ENCODE results near the gene LONP2. TPM values are rescaled to one million over a fixed set of nuclear protein-coding genes. Genes with fewer than 3 reads are reported as not detected.

LONP2 gene
- total RNA-seq, 2 experiments from 2014 or later, result 77.2 to 81.0 TPM

- H3K4me3 Mint-ChIP-seq, result no peak overlapping the region
- H3K9me3 Mint-ChIP-seq, result no peaks in the 10 kb centered on the region
- no peak overlapping the region for H3K27ac Mint-ChIP-seq
- peaks cover 5% of the 10 kb centered on the region for H3K27me3 Mint-ChIP-seq
- H3K27ac ChIP-seq (ENCODE audit: low read depth in 1 of 2, low read length in 2 of 2), result no peak overlapping the region
- ATAC-seq (ENCODE audit: poor library complexity) (no peak), DNase-seq (no peak)
- peaks cover 0 to 3% of the 10 kb centered on the region in 2 experiments for H3K9me3 ChIP-seq (ENCODE audit: control insufficient read depth in 1 of 2, insufficient read depth in 1 of 2, low read length in 2 of 2)
- no peaks in the 10 kb centered on the region for H3K4me1 ChIP-seq (ENCODE audit: insufficient read depth, low read length)
- TF ChIP-seq CTCF (IDR thresholded peaks at IDR 0.05), result no peak
- intact Hi-C loops (cut with DNase I, micrococcal nuclease), result no loop called here
- H3K4me1 Mint-ChIP-seq (ENCODE audit: low read depth), result no peaks in the 10 kb centered on the region
- H3K36me3 ChIP-seq (ENCODE audit: insufficient read depth, low read length), result no peaks in the 10 kb centered on the region
- H3K4me3 ChIP-seq (ENCODE audit: low read length), result no peak overlapping the region
- ChIA-PET CTCF (no interaction called here), POLR2A (no interaction called here)
- H3K36me3 Mint-ChIP-seq (ENCODE audit: low read depth), result no peaks in the 10 kb centered on the region
- H3K27me3 ChIP-seq (ENCODE audit: control insufficient read depth in 1 of 2, insufficient read depth in 2 of 2, low read length in 2 of 2), result no peaks in the 10 kb centered on the region
Observed at GRCh38 chr16:48206594-48207242, 37.4 kb upstream of the LONP2 start.

DNA sequence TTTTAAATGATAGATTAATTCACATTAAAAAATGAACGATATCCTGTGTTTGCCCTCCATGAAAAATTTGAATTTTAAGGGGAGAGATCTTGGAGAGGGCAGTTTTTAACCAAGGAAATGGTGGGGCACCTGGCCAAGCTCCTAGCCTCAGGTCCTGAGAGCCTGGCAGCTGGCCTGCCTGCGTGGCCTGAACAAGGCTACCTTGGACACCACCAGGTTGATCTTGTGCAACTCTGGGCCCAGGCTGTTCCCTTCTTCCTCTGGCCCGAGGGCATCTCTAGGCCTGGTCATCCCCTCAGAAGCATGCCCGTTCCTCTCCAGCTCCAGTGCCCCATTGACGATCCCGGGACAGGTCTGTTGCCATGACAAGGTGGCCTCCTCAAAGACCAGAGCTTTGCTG lies 33.4 kb upstream of the LONP2 start:
- H3K27me3 ChIP-seq (ENCODE audit: control insufficient read depth in 1 of 2, insufficient read depth in 2 of 2, low read length in 2 of 2), result no peaks in the 10 kb centered on the region
- H3K4me3 ChIP-seq (ENCODE audit: low read length), result no peak overlapping the region
- no peak for TF ChIP-seq CTCF (IDR thresholded peaks at IDR 0.05)
- H3K27ac Mint-ChIP-seq, result no peak overlapping the region
- ATAC-seq (ENCODE audit: poor library complexity) (no peak), DNase-seq (no peak)
- intact Hi-C loops (cut with DNase I, micrococcal nuclease), result no loop called here
- no peaks in the 10 kb centered on the region for H3K9me3 ChIP-seq (ENCODE audit: control insufficient read depth in 1 of 2, insufficient read depth in 1 of 2, low read length in 2 of 2)
- ChIA-PET POLR2A (no interaction called here), CTCF (no interaction called here)
- H3K27me3 Mint-ChIP-seq, result no peaks in the 10 kb centered on the region
- no peaks in the 10 kb centered on the region for H3K4me1 Mint-ChIP-seq (ENCODE audit: low read depth)
- H3K36me3 ChIP-seq (ENCODE audit: insufficient read depth, low read length), result no peaks in the 10 kb centered on the region
- H3K4me1 ChIP-seq (ENCODE audit: insufficient read depth, low read length), result no peaks in the 10 kb centered on the region
- no peaks in the 10 kb centered on the region for H3K36me3 Mint-ChIP-seq (ENCODE audit: low read depth)
- H3K4me3 Mint-ChIP-seq, result no peak overlapping the region
- no peaks in the 10 kb centered on the region for H3K9me3 Mint-ChIP-seq
- no peak overlapping the region for H3K27ac ChIP-seq (ENCODE audit: low read depth in 1 of 2, low read length in 2 of 2)

DNA sequence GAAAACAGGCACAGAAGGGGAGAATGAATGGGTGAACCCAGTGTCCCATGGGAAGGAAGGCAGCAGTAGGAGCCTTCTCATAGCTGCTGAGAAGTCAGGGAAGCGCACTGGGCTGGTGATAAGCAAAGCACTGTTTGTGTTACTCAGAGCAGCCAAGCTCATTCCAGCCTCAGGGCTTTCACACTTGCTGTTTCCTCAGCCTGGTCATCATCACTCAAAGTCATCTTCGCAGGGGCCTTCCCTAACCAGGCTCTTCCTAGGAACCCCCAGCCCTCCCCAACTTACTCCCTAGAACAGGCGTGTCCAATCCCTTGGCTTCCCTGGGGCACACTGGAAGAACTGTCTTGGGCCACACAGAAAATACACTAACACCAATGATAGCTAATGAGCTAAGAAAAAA lies 32.1 kb upstream of the LONP2 start:
- Histone ChIP-seq H3K4me3 (ENCODE audit: low read length) (no peak overlapping the region), H3K27me3 (ENCODE audit: control insufficient read depth in 1 of 2, insufficient read depth in 2 of 2, low read length in 2 of 2) (no peaks in the 10 kb centered on the region), H3K4me1 (ENCODE audit: insufficient read depth, low read length) (no peaks in the 10 kb centered on the region), H3K9me3 (ENCODE audit: control insufficient read depth in 1 of 2, insufficient read depth in 1 of 2, low read length in 2 of 2) (no peaks in the 10 kb centered on the region), H3K36me3 (ENCODE audit: insufficient read depth, low read length) (no peaks in the 10 kb centered on the region), H3K27ac (ENCODE audit: low read depth in 1 of 2, low read length in 2 of 2) (no peak overlapping the region)
- ChIA-PET POLR2A (no interaction called here), CTCF (interaction anchor here (0.6 kb wide), 1 partner anchor 42 kb away, joined by 3 read pairs; no protein-coding TSS in a partner anchor)
- intact Hi-C loops (cut with DNase I, micrococcal nuclease), result no loop called here
- no peaks in the 10 kb centered on the region for H3K27me3 Mint-ChIP-seq
- no peak for TF ChIP-seq CTCF (IDR thresholded peaks at IDR 0.05)
- no peaks in the 10 kb centered on the region for H3K9me3 Mint-ChIP-seq
- H3K4me3 Mint-ChIP-seq, result no peak overlapping the region
- H3K27ac Mint-ChIP-seq, result no peak overlapping the region
- ATAC-seq (ENCODE audit: poor library complexity) (no peak), DNase-seq (no peak)
- no peaks in the 10 kb centered on the region for H3K4me1 Mint-ChIP-seq (ENCODE audit: low read depth)
- no peaks in the 10 kb centered on the region for H3K36me3 Mint-ChIP-seq (ENCODE audit: low read depth)
